Testis (tissue), 3 donors: ENCODE data around the gene GORASP1. TPM values are rescaled to one million over a fixed set of nuclear protein-coding genes. Genes with fewer than 3 reads are reported as not detected.

Experiments used
- DNase-seq: peaks from one replicate; pipeline ENCODE4 v3.0.0-alpha.2; 2019
- H3K27ac ChIP-seq, 2 donors: fragments of 200-600 bp; sonication (generic); one replicate each; pipeline ENCODE4 v1.5.1; 2019
- H3K27me3 ChIP-seq: fragments of 200-600 bp; sonication (generic); one replicate; pipeline ENCODE4 v1.5.1; 2019
- H3K36me3 ChIP-seq: fragments of 200-600 bp; sonication (generic); one replicate; pipeline ENCODE4 v1.5.1; 2017; ENCODE audit warnings: low read depth; ENCODE audit errors: missing control alignments
- H3K4me1 ChIP-seq: fragments of 200-600 bp; sonication (generic); one replicate; pipeline ENCODE4 v1.5.1; 2019
- H3K4me3 ChIP-seq, 2 donors: fragments of 200-600 bp; sonication (generic); one replicate each; pipeline ENCODE4 v1.5.1; 2017 to 2019
- H3K9me3 ChIP-seq: fragments of 200-600 bp; sonication (generic); one replicate; pipeline ENCODE4 v1.5.1; 2017
- POLR2A ChIP-seq: fragments of 450-650 bp; IDR thresholded peaks from one replicate; pipeline ENCODE4 v1.6.1; 2017; ENCODE audit warnings: antibody characterized with exemption, mild to moderate bottlenecking, moderate library complexity
- WGBS, 2 donors: methylation state at CpG; one replicate each; pipeline ENCODE4 v1.1.5; 2018; 5-methylcytosine and 5-hydroxymethylcytosine counted together
- intact Hi-C: fragments of 100-400 bp; cut with DNase I; formaldehyde crosslinking; loops from one replicate; pipeline ENCODE4 v1.15.1; 2023; ENCODE audit warnings: low total_unique reads
- polyA plus RNA-seq: library from polyadenylated mRNA; stranded (reverse); fragments of 350-450 nt; fragmentation: Illumina TruSeq; extraction: RNeasy Lipid Tissue Mini Kit (QIAGEN cat#74804); gene quantifications from one replicate; pipeline ENCODE4 v1.2.3, GENCODE V29; 2014; ENCODE audit warnings: low read depth, low replicate concordance; ENCODE audit not compliant: insufficient read depth
- total RNA-seq, 2 donors: library from RNA; depleted of rRNA; stranded (reverse); fragments of >200 nt; gene quantifications; one replicate each; pipeline ENCODE4 v1.2.3, GENCODE V29; 2016
- TF ChIP-seq, protein P1 (sequence below), 3 experiments: fragments of 450-650 bp in 2 of 3; fragments of 200-600 bp in 1 of 3; sonication (generic) in 1 of 3; IDR thresholded peaks; one replicate each; pipeline ENCODE4 v1.5.1; 2016 to 2019; ENCODE audit warnings: antibody characterized with exemption in 3 of 3, mild to moderate bottlenecking in 2 of 3, moderate library complexity in 1 of 3

Gene GORASP1
- total and polyA plus RNA-seq, 3 donors from 2014 or later = 69.5 to 92.1 (median 75.3) TPM

DNA sequence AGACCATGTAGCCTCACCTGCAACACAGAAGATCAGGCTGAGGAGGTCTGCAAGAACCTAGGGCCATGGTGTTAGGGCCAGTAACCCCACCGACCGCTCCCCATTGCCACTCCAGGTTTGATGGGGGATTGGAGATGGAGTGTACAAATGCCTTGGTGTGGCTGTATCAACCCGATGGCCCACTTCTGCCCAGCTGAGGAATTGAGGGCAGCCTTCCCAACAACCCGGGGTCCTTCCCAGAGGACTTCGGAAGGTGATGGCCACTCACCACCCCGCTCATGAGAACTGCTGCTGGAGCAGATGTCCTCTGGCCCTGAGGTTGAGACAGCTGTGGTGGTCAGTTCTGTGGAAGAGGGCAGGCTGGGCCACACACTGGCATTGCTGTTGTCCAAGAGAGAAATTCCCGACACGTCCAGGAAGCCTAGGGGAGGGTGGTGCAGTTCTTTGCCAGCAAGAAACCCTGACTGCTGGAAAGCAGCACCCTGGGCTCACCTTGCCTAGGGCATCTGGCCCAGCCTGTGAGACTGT, 8.9 kb downstream of the GORASP1 start:
- Histone ChIP-seq H3K27ac (no peak overlapping the region), H3K4me1 (peaks cover 31% of the 10 kb centered on the region), H3K4me3 (no peak overlapping the region), H3K9me3 (no peaks in the 10 kb centered on the region), H3K27me3 (no peaks in the 10 kb centered on the region), H3K36me3 (no peaks in the 10 kb centered on the region)
- intact Hi-C loops = no loop called here
- WGBS, 2 donors = 91 to 100% methylated on average over 4 to 8 of the region's 8 CpGs
- TF ChIP-seq, protein P1, sequence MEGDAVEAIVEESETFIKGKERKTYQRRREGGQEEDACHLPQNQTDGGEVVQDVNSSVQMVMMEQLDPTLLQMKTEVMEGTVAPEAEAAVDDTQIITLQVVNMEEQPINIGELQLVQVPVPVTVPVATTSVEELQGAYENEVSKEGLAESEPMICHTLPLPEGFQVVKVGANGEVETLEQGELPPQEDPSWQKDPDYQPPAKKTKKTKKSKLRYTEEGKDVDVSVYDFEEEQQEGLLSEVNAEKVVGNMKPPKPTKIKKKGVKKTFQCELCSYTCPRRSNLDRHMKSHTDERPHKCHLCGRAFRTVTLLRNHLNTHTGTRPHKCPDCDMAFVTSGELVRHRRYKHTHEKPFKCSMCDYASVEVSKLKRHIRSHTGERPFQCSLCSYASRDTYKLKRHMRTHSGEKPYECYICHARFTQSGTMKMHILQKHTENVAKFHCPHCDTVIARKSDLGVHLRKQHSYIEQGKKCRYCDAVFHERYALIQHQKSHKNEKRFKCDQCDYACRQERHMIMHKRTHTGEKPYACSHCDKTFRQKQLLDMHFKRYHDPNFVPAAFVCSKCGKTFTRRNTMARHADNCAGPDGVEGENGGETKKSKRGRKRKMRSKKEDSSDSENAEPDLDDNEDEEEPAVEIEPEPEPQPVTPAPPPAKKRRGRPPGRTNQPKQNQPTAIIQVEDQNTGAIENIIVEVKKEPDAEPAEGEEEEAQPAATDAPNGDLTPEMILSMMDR (IDR thresholded peaks at IDR 0.05) = no peak
- no peak for TF ChIP-seq POLR2A
- DNase-seq = no peak

DNA sequence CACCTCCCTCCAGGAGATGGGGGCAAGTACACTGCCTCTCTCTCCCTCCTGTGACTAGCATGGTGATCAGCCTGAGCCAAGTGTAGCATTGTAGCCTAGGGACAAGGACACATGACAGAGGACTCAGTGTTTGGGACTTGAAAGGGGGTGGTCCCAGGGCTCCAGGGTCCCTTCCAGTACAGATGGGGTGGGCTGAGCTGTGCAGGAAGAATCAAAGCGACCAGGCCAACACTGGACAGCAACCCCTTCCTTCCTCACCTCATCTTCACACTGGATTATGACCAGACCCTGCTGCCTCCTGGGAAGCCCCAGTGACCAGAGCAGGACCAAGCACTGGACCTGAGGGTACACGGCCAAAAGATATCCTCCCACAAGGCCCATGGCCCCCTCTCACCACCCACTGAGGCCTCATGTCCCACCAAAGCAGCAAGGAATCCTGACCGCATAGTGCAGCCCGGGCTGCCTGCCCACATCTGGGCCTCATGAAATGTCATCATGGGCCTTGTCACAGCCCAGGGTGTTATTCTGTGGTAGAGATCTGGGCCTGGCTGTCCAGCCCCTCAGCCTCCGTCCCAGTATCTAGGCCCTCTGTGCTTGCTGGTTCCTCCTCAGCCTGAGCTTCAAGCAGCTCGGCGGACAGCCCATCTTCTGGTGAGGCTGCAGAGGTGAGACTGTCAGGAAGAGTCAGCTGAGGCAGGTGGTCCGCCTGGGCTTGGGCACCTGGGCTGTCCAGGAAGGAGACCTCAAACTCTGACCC, 9.5 kb downstream of the GORASP1 start:
- Histone ChIP-seq H3K27me3 (no peaks in the 10 kb centered on the region), H3K36me3 (no peaks in the 10 kb centered on the region), H3K4me3 (no peak overlapping the region), H3K9me3 (no peaks in the 10 kb centered on the region), H3K4me1 (peaks cover 29% of the 10 kb centered on the region), H3K27ac (peak overlapping the region in 1 of 2 donors; percentile 70)
- WGBS, 2 donors = 76 to 87% methylated on average over 4 to 8 of the region's 8 CpGs
- intact Hi-C loops = no loop called here
- no peak for DNase-seq
- TF ChIP-seq, protein P1 (IDR thresholded peaks at IDR 0.05) = no peak
- TF ChIP-seq POLR2A = no peak

DNA sequence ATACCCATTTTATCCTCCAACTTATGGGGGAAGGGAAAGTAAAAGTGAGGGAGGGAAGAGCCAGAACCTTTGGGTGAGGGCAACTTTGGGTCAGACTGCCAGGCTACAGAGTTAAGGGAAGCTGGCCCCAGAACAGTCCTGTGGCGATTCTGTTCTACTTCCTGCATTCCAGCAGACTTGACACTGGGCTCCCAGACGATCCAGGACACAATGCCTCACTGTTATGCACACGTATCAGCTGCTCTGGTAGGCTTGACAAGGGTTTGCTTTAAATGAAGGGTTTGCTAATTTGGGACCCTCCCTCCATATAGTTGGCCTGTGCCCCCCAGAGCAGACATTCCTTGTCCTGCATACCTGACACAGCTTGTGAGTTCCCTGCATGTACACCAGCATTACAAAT, 10.7 kb downstream of the GORASP1 start:
- H3K9me3 ChIP-seq = no peaks in the 10 kb centered on the region
- no peaks in the 10 kb centered on the region for H3K27me3 ChIP-seq
- TF ChIP-seq, protein P1 (IDR thresholded peaks at IDR 0.05) = no peak
- no peak for TF ChIP-seq POLR2A
- intact Hi-C loops = no loop called here
- H3K4me3 ChIP-seq = no peak overlapping the region
- DNase-seq = peak; percentile 78
- H3K36me3 ChIP-seq = no peaks in the 10 kb centered on the region
- peaks cover 29% of the 10 kb centered on the region for H3K4me1 ChIP-seq
- H3K27ac ChIP-seq = peak overlapping the region; percentile 36 to 70
- WGBS, 2 donors = 12 to 42% methylated on average over 3 of the region's 3 CpGs

DNA sequence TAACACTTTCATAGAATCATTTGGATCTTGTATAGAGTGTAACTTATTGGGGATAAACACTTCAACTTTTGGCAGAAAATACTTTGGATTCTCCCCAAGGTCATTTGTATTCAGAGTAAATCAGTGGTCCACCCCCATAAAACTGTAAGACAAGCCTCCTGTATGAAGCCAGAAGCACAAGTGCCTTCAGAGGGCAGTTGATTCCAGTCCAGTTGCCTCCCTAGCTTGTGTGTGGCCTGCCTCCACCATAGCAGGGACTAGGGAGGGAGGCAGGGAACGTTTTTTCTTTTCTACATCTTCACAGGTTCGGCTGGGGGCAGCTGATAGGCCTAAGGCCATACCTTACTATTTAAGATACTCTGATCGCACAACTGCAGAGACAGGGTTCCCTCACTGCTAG, 11.6 kb downstream of the GORASP1 start:
- H3K27me3 ChIP-seq = no peaks in the 10 kb centered on the region
- WGBS, 2 donors = 35 to 36% methylated on average over 3 of the region's 3 CpGs
- H3K36me3 ChIP-seq = no peaks in the 10 kb centered on the region
- TF ChIP-seq, protein P1 (IDR thresholded peaks at IDR 0.05) = no peak
- no peak for TF ChIP-seq POLR2A
- no peaks in the 10 kb centered on the region for H3K9me3 ChIP-seq
- H3K27ac ChIP-seq = peak overlapping the region; percentile 18 to 36
- intact Hi-C loops = no loop called here
- H3K4me1 ChIP-seq = peaks cover 29% of the 10 kb centered on the region
- peak; percentile 69 for DNase-seq
- H3K4me3 ChIP-seq = no peak overlapping the region
